Measurements from ENCODE around the gene CIPC.

Gene CIPC

GRCh38 chr14:77083082-77083481, 15.0 kb upstream of the CIPC start:
- TF ChIP-seq POLR2AphosphoS5 (IDR thresholded peaks at IDR 0.05; ENCODE audit: borderline replicate concordance, low read depth, low read length) (no peak), FOXP2 (optimal IDR thresholded peaks at IDR 0.05; ENCODE audit: control extremely low read depth, extremely low read length, insufficient read depth) (no peak), EZH2 (IDR thresholded peaks at IDR 0.05) (no peak)
- no peaks in the 10 kb centered on the region for H3K9me3 ChIP-seq (ENCODE audit: low read depth, low read length)
- no peak overlapping the region for H3K9ac ChIP-seq (ENCODE audit: insufficient read length)

DNA sequence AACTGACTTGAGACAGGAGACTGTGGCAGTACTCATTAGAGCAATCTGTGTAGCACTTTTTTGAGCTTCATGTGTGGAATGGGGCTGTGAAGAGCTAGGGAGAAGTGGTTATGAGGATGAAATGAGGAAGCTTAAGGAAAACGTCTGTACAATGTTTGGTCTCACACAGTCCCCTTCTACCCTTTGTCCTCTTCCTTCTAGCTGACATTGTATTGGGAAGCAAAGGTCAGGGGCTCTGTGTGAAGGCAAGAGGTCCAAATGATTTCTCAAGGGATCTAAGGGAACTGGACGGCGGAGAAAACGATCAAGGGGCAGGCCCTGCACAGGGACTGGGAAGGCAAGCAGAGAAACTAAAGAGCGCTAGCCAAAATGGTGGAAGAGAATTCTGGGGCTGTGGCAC, 13.1 kb upstream of the CIPC start:
- H3K9ac ChIP-seq (ENCODE audit: insufficient read length) = no peak overlapping the region
- no peak for DNase-seq (ENCODE audit: low read depth, low spot score)
- H3K36me3 ChIP-seq (ENCODE audit: insufficient read depth, low read length) = no peaks in the 10 kb centered on the region
- H3K27ac ChIP-seq = no peak overlapping the region
- TF ChIP-seq POLR2AphosphoS5 (IDR thresholded peaks at IDR 0.05; ENCODE audit: borderline replicate concordance, low read depth, low read length) (no peak), EZH2 (IDR thresholded peaks at IDR 0.05) (no peak), FOXP2 (optimal IDR thresholded peaks at IDR 0.05; ENCODE audit: control extremely low read depth, extremely low read length, insufficient read depth) (no peak)
- no peak overlapping the region for H3K4me3 ChIP-seq
- H3K9me3 ChIP-seq (ENCODE audit: low read depth, low read length) = no peaks in the 10 kb centered on the region

More at GRCh38 chr14:77083082-77083481, 15.0 kb upstream of the CIPC start:
- H3K4me3 ChIP-seq = no peak overlapping the region
- no peak overlapping the region for H3K27ac ChIP-seq
- DNase-seq (ENCODE audit: low read depth, low spot score) = no peak
- H3K36me3 ChIP-seq (ENCODE audit: insufficient read depth, low read length) = no peaks in the 10 kb centered on the region

DNA sequence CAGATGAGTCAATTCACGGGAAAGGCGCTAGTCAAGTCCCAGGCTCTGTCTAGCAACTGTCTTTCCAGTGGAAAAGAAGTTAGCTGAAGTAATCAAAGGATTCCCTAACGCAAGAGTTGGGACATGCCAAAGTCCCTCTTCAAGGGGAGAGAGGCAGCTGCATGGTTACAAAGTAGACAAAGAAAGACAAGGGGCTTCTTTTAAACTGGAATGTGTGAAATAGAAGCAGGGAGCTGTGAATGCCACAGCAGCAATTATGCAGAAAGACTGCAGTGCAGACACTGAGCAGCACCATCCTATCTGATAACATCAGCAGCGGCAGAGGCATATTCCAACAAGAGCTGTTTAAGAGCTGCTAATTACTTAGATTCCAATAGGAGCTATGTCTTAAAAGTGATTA, 12.5 kb upstream of the CIPC start:
- no peak overlapping the region for H3K27ac ChIP-seq
- TF ChIP-seq POLR2AphosphoS5 (IDR thresholded peaks at IDR 0.05; ENCODE audit: borderline replicate concordance, low read depth, low read length) (no peak), EZH2 (IDR thresholded peaks at IDR 0.05) (no peak), FOXP2 (optimal IDR thresholded peaks at IDR 0.05; ENCODE audit: control extremely low read depth, extremely low read length, insufficient read depth) (no peak)
- H3K9ac ChIP-seq (ENCODE audit: insufficient read length) = no peak overlapping the region
- H3K4me3 ChIP-seq = no peak overlapping the region
- H3K36me3 ChIP-seq (ENCODE audit: insufficient read depth, low read length) = no peaks in the 10 kb centered on the region
- no peaks in the 10 kb centered on the region for H3K9me3 ChIP-seq (ENCODE audit: low read depth, low read length)
- DNase-seq (ENCODE audit: low read depth, low spot score) = no peak

DNA sequence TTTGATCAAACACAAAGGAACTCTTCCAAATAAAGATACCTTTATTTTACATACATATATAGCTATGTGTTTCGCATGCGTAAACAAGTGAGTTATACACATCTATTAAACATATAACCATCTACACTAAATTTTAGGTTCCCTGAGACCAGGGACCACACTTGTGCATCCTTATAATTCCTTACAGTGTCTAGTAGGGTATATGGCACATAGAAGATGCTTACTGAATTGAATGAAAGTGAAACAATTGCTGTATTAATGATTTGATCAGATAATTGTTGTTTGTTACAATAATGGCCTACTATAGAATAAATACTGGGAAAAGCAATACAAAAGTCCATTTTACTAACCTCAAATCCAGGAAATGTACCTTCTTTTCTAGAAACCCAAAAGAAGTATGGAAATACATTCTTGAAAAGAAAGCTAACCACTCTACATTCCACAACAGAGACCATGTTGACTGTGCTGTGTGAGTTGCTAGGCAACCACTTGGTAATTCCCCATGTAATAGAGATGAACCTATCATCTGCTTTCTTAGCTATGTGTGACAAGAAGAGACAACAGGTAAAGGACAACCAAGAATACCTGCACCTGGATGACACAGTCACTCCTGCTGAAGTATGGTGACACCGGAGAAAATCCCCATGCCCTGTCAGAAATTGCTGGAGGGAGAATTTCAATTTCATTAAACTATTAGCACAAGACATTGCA, 11.9 kb upstream of the CIPC start:
- Histone ChIP-seq H3K9me3 (ENCODE audit: low read depth, low read length) (no peaks in the 10 kb centered on the region; the same call in 1 of the 2 replicates), H3K36me3 (ENCODE audit: insufficient read depth, low read length) (no peaks in the 10 kb centered on the region), H3K4me3 (no peak overlapping the region), H3K27ac (no peak overlapping the region), H3K9ac (ENCODE audit: insufficient read length) (no peak overlapping the region)
- TF ChIP-seq EZH2 (IDR thresholded peaks at IDR 0.05) (no peak), FOXP2 (optimal IDR thresholded peaks at IDR 0.05; ENCODE audit: control extremely low read depth, extremely low read length, insufficient read depth) (no peak), POLR2AphosphoS5 (IDR thresholded peaks at IDR 0.05; ENCODE audit: borderline replicate concordance, low read depth, low read length) (no peak)
- no peak for DNase-seq (ENCODE audit: low read depth, low spot score)

- H3K9me3 ChIP-seq (ENCODE audit: low read depth, low read length) = no peaks in the 10 kb centered on the region; the same call in 1 of the 2 replicates
- no peaks in the 10 kb centered on the region for H3K36me3 ChIP-seq (ENCODE audit: insufficient read depth, low read length)
- H3K9ac ChIP-seq (ENCODE audit: insufficient read length) = no peak overlapping the region
- H3K27ac ChIP-seq = no peak overlapping the region
- TF ChIP-seq EZH2 (IDR thresholded peaks at IDR 0.05) (no peak), FOXP2 (optimal IDR thresholded peaks at IDR 0.05; ENCODE audit: control extremely low read depth, extremely low read length, insufficient read depth) (no peak), POLR2AphosphoS5 (IDR thresholded peaks at IDR 0.05; ENCODE audit: borderline replicate concordance, low read depth, low read length) (no peak)
- no peak for DNase-seq (ENCODE audit: low read depth, low spot score)
- H3K4me3 ChIP-seq = no peak overlapping the region
These were observed 11.1 kb upstream of the CIPC start for GRCh38 chr14:77086951-77087350.

DNA sequence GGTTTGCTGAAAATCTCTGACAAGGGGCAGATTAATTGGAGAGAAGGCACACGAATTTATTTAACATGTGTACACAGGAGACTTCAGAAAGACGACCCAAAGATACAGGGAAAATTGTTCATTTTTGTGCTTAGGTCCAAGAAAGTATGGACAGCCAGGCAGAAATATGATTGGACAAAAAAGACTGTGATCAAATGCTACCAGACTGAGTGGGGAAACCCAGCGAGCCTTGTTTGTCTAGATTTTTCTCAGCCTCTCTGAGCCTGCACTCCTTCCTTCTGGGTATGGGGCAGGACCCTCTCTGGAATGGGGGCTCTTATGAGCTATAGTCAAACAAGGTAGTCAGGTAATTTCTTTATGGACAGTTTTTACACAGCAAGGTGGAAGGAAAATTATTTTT, 10.4 kb upstream of the CIPC start:
- no peak for TF ChIP-seq FOXP2 (optimal IDR thresholded peaks at IDR 0.05; ENCODE audit: control extremely low read depth, extremely low read length, insufficient read depth)
- TF ChIP-seq EZH2 (IDR thresholded peaks at IDR 0.05) = no peak
- TF ChIP-seq POLR2AphosphoS5 (IDR thresholded peaks at IDR 0.05; ENCODE audit: borderline replicate concordance, low read depth, low read length) = no peak
- Histone ChIP-seq H3K4me3 (no peak overlapping the region), H3K27ac (no peak overlapping the region), H3K36me3 (ENCODE audit: insufficient read depth, low read length) (no peaks in the 10 kb centered on the region), H3K9me3 (ENCODE audit: low read depth, low read length) (no peaks in the 10 kb centered on the region; the same call in 1 of the 2 replicates), H3K9ac (ENCODE audit: insufficient read length) (no peak overlapping the region)
- DNase-seq (ENCODE audit: low read depth, low spot score) = no peak

- Histone ChIP-seq H3K27ac (no peak overlapping the region), H3K9ac (ENCODE audit: insufficient read length) (no peak overlapping the region), H3K9me3 (ENCODE audit: low read depth, low read length) (no peaks in the 10 kb centered on the region; the same call in 1 of the 2 replicates), H3K36me3 (ENCODE audit: insufficient read depth, low read length) (no peaks in the 10 kb centered on the region), H3K4me3 (no peak overlapping the region)
- DNase-seq (ENCODE audit: low read depth, low spot score) = no peak
- no peak for TF ChIP-seq FOXP2 (optimal IDR thresholded peaks at IDR 0.05; ENCODE audit: control extremely low read depth, extremely low read length, insufficient read depth)
- TF ChIP-seq EZH2 (IDR thresholded peaks at IDR 0.05) = no peak
- TF ChIP-seq POLR2AphosphoS5 (IDR thresholded peaks at IDR 0.05; ENCODE audit: borderline replicate concordance, low read depth, low read length) = no peak
These were observed 9.8 kb upstream of the CIPC start for GRCh38 chr14:77088219-77088618.

DNA sequence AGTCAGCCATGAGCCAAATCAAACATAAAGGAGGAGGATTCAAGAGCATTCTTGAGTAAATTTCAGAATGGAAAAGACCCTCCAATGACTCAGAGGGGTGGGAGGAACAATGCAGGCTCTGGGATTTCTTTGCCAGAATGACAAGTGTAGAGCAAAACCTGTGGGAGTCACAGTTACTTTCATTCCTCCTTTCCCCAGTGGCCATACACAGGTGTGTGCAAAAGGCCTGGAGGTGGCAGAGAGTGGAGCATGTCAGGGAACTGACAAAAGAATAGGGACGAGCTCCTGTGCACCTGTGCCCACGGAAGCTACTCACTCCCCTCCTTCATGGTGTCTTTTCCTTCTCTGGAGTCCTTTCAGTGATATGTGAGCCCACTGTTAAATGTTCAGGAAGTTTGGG, 9.4 kb upstream of the CIPC start:
- Histone ChIP-seq H3K9me3 (ENCODE audit: low read depth, low read length) (no peaks in the 10 kb centered on the region; the same call in 1 of the 2 replicates), H3K4me3 (no peak overlapping the region), H3K9ac (ENCODE audit: insufficient read length) (no peak overlapping the region), H3K27ac (no peak overlapping the region), H3K36me3 (ENCODE audit: insufficient read depth, low read length) (no peaks in the 10 kb centered on the region)
- TF ChIP-seq POLR2AphosphoS5 (IDR thresholded peaks at IDR 0.05; ENCODE audit: borderline replicate concordance, low read depth, low read length) (no peak), EZH2 (IDR thresholded peaks at IDR 0.05) (no peak), FOXP2 (optimal IDR thresholded peaks at IDR 0.05; ENCODE audit: control extremely low read depth, extremely low read length, insufficient read depth) (no peak)
- no peak for DNase-seq (ENCODE audit: low read depth, low spot score)
